Measurements from ENCODE around the gene PANK3.

DNA sequence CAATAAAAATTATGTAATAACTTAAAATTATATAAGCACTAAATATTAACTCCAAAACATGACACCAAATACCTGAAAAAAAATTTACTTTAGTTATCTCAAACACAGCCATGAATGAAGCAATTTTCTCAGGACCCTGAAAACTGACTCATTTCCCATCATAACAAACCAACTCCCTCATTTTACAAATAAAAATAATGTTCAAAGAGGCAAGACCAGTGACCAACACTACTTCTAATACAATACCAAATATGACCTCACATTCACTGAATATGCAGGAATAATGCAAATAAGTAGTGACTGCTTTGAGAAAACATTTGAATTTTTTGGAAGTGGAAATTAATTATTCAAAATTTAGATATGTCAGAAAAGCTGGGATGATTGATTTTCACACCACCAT is 28.5 kb downstream of the PANK3 start:
- TF ChIP-seq, protein P1, sequence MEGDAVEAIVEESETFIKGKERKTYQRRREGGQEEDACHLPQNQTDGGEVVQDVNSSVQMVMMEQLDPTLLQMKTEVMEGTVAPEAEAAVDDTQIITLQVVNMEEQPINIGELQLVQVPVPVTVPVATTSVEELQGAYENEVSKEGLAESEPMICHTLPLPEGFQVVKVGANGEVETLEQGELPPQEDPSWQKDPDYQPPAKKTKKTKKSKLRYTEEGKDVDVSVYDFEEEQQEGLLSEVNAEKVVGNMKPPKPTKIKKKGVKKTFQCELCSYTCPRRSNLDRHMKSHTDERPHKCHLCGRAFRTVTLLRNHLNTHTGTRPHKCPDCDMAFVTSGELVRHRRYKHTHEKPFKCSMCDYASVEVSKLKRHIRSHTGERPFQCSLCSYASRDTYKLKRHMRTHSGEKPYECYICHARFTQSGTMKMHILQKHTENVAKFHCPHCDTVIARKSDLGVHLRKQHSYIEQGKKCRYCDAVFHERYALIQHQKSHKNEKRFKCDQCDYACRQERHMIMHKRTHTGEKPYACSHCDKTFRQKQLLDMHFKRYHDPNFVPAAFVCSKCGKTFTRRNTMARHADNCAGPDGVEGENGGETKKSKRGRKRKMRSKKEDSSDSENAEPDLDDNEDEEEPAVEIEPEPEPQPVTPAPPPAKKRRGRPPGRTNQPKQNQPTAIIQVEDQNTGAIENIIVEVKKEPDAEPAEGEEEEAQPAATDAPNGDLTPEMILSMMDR (IDR thresholded peaks at IDR 0.05; ENCODE audit: insufficient read depth, low read depth, low read length): no peak
- no peak for TF ChIP-seq EZH2 (IDR thresholded peaks at IDR 0.05; ENCODE audit: insufficient read depth, low read length)

All from astrocyte (in vitro differentiated cells and primary cell).